Calu3 (cell line): Measurements from ENCODE around the gene FYN. TPM values are rescaled to one million over a fixed set of nuclear protein-coding genes. Genes with fewer than 3 reads are reported as not detected.

Experiments
- BruUV-seq: library from RNA; stranded (reverse); fragments of 400-500 nt; replicated peaks from 2 replicates; lab custom pipeline; 2021; lab: Mats Ljungman, UMichigan
- CTCF ChIA-PET: fragments of 300-600 bp; sonication (Branson Sonifier 250); formaldehyde crosslinking; loops from one replicate; lab custom pipeline; 2022; ENCODE audit warnings: antibody characterized with exemption; lab: Charles Lee
- DNase-seq: peaks from one replicate; pipeline ENCODE4 v3.0.0; 2022
- H3K27ac Mint-ChIP-seq: one replicate; pipeline ENCODE4 v1.8.0; 2022; ENCODE audit warnings: mixed read lengths; ENCODE audit not compliant: unreplicated experiment
- H3K27me3 Mint-ChIP-seq: one replicate; pipeline ENCODE4 v1.8.0; 2022; ENCODE audit warnings: mixed read lengths; ENCODE audit not compliant: unreplicated experiment
- H3K36me3 Mint-ChIP-seq: one replicate; pipeline ENCODE4 v1.8.0; 2022; ENCODE audit warnings: mild to moderate bottlenecking, moderate library complexity, mixed read lengths; ENCODE audit not compliant: insufficient read depth, unreplicated experiment
- H3K4me1 Mint-ChIP-seq: one replicate; pipeline ENCODE4 v1.8.0; 2022; ENCODE audit warnings: mild to moderate bottlenecking, low read depth, mixed read lengths; ENCODE audit not compliant: unreplicated experiment
- H3K4me3 Mint-ChIP-seq: one replicate; pipeline ENCODE4 v1.8.0; 2022; ENCODE audit warnings: mild to moderate bottlenecking, low read depth, moderate library complexity, mixed read lengths; ENCODE audit not compliant: unreplicated experiment
- H3K9me3 Mint-ChIP-seq: one replicate; pipeline ENCODE4 v1.8.0; 2022; ENCODE audit warnings: low read depth, mixed read lengths; ENCODE audit not compliant: unreplicated experiment
- CTCF ChIP-seq: fragments of 200-600 bp; IDR thresholded peaks from one replicate; pipeline ENCODE4 v1.8.0; 2022; ENCODE audit warnings: antibody characterized with exemption; ENCODE audit not compliant: unreplicated experiment
- intact Hi-C: fragments of 100-400 bp; cut with micrococcal nuclease; formaldehyde crosslinking; loops from one replicate; pipeline ENCODE4 v1.10.0; 2022; ENCODE audit not compliant: unreplicated experiment
- total RNA-seq: library from RNA; stranded (reverse); gene quantifications from 2 replicates; pipeline ENCODE4 v1.2.3, GENCODE V29; 2022

Gene FYN
- total RNA-seq, 1 experiment from 2014 or later: 61.0 TPM

DNA sequence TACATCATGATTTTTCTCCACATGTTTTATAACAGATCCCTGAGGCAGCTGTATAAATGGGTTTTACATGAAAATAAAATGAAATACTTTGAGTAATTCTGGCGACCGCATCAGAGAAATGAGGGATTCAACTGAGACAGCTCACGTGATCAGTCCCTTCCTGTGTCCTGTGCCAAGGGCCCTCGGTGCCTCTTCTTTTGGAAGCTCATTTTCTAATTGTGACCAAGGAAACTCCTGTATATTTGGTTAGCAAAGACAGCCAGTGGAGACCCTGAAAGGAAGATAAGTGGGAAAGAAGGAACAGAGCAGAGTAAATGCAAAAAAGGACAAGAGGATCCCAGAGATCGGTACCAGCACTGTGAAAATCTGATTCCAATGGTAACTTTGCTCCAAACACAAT is 129.9 kb downstream of the FYN start:
- intact Hi-C loops: no loop called here
- no peak for DNase-seq
- no TSS peak for BruUV-seq
- Mint-ChIP-seq H3K4me1 (no peaks in the 10 kb centered on the region), H3K27ac (no peak overlapping the region), H3K4me3 (no peak overlapping the region), H3K36me3 (no peaks in the 10 kb centered on the region), H3K27me3 (no peaks in the 10 kb centered on the region), H3K9me3 (no peaks in the 10 kb centered on the region)
- no peak for TF ChIP-seq CTCF
- CTCF ChIA-PET: no interaction called here

GRCh38 chr6:111741177-111741952 is 131.9 kb downstream of the FYN start:
- H3K9me3 Mint-ChIP-seq: no peaks in the 10 kb centered on the region
- no TSS peak for BruUV-seq
- H3K27ac Mint-ChIP-seq: no peak overlapping the region
- H3K36me3 Mint-ChIP-seq: no peaks in the 10 kb centered on the region
- intact Hi-C loops: no loop called here
- no peaks in the 10 kb centered on the region for H3K27me3 Mint-ChIP-seq
- H3K4me3 Mint-ChIP-seq: no peak overlapping the region
- DNase-seq: no peak
- peaks cover 12% of the 10 kb centered on the region for H3K4me1 Mint-ChIP-seq
- CTCF ChIA-PET: no interaction called here
- TF ChIP-seq CTCF: no peak

- intact Hi-C loops: no loop called here
- CTCF ChIA-PET: no interaction called here
- H3K36me3 Mint-ChIP-seq: no peaks in the 10 kb centered on the region
- H3K4me1 Mint-ChIP-seq: peaks cover 12% of the 10 kb centered on the region
- no peaks in the 10 kb centered on the region for H3K9me3 Mint-ChIP-seq
- TF ChIP-seq CTCF: no peak
- DNase-seq: no peak
- no peaks in the 10 kb centered on the region for H3K27me3 Mint-ChIP-seq
- no peak overlapping the region for H3K27ac Mint-ChIP-seq
- no peak overlapping the region for H3K4me3 Mint-ChIP-seq
- BruUV-seq: no TSS peak
Observed at GRCh38 chr6:111740506-111740905, 132.7 kb downstream of the FYN start.

DNA sequence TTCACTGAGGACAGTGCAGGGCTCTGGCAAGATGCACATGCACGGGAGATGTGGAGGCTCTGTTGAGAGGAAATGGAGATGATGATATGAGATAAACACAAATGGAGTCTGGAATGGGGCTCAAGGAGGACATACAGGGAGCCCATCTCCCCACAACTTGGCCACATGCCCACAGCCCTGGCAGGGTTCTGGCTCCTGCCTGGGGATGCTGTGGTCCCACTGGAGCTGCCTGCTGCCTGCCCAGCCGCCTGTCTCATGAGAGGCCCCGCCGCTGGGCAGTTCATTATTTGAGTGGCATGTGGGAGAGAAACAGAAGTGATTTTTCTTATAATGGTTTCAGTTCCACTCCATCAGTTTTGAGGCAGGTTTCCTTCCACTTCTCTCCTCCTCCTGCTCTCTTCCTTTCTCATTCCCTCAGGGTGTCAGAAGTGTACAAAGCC is 134.0 kb downstream of the FYN start:
- DNase-seq: no peak
- H3K27ac Mint-ChIP-seq: no peak overlapping the region
- no peak overlapping the region for H3K4me3 Mint-ChIP-seq
- CTCF ChIA-PET: no interaction called here
- no peaks in the 10 kb centered on the region for H3K9me3 Mint-ChIP-seq
- intact Hi-C loops: no loop called here
- peaks cover 12% of the 10 kb centered on the region for H3K4me1 Mint-ChIP-seq
- H3K36me3 Mint-ChIP-seq: no peaks in the 10 kb centered on the region
- no peaks in the 10 kb centered on the region for H3K27me3 Mint-ChIP-seq
- no TSS peak for BruUV-seq
- no peak for TF ChIP-seq CTCF
